ENCODE data around the gene ARVCF.

Gene ARVCF

GRCh38 chr22:20032407-20032991 lies 15.9 kb upstream of the ARVCF start:
- Histone ChIP-seq H3K36me3 (ENCODE audit: control insufficient read depth, insufficient read depth, low read length) (no peaks in the 10 kb centered on the region), H3K79me2 (peaks cover 14% of the 10 kb centered on the region), H2AFZ (no peak overlapping the region), H3K4me1 (peaks cover 5% of the 10 kb centered on the region), H3K9ac (no peak overlapping the region), H3K4me2 (ENCODE audit: low read length) (no peak overlapping the region), H3K4me3 (ENCODE audit: low read depth, low read length) (no peak overlapping the region), H3K27ac (no peak overlapping the region), H3K27me3 (ENCODE audit: control insufficient read depth, insufficient read depth, low read length) (no peaks in the 10 kb centered on the region), H3K9me3 (ENCODE audit: control insufficient read depth, low read length) (no peaks in the 10 kb centered on the region)
- TF ChIP-seq CTCF (IDR thresholded peaks at IDR 0.05): no peak

- peaks cover 5% of the 10 kb centered on the region for H3K4me1 ChIP-seq
- peaks cover 9% of the 10 kb centered on the region for H3K79me2 ChIP-seq
- no peaks in the 10 kb centered on the region for H3K36me3 ChIP-seq (ENCODE audit: control insufficient read depth, insufficient read depth, low read length)
- H3K4me3 ChIP-seq (ENCODE audit: low read depth, low read length): no peak overlapping the region
- no peaks in the 10 kb centered on the region for H3K9me3 ChIP-seq (ENCODE audit: control insufficient read depth, low read length)
- no peak overlapping the region for H3K9ac ChIP-seq
- no peak for TF ChIP-seq CTCF (IDR thresholded peaks at IDR 0.05)
- no peak overlapping the region for H3K27ac ChIP-seq
- H2AFZ ChIP-seq: no peak overlapping the region
- no peak overlapping the region for H3K4me2 ChIP-seq (ENCODE audit: low read length)
- no peaks in the 10 kb centered on the region for H3K27me3 ChIP-seq (ENCODE audit: control insufficient read depth, insufficient read depth, low read length)
Measured at GRCh38 chr22:20031732-20032406, 15.2 kb upstream of the ARVCF start.

GRCh38 chr22:20029550-20030225 lies 13.1 kb upstream of the ARVCF start:
- TF ChIP-seq CTCF (IDR thresholded peaks at IDR 0.05): no peak
- Histone ChIP-seq H3K36me3 (ENCODE audit: control insufficient read depth, insufficient read depth, low read length) (no peaks in the 10 kb centered on the region), H3K4me1 (peaks cover 5% of the 10 kb centered on the region), H3K9me3 (ENCODE audit: control insufficient read depth, low read length) (no peaks in the 10 kb centered on the region), H3K4me2 (ENCODE audit: low read length) (no peak overlapping the region), H2AFZ (no peak overlapping the region), H3K79me2 (peaks cover 3% of the 10 kb centered on the region), H3K27me3 (ENCODE audit: control insufficient read depth, insufficient read depth, low read length) (no peaks in the 10 kb centered on the region), H3K27ac (no peak overlapping the region), H3K9ac (no peak overlapping the region), H3K4me3 (ENCODE audit: low read depth, low read length) (no peak overlapping the region)

- H3K79me2 ChIP-seq: peaks cover 6% of the 10 kb centered on the region
- no peak overlapping the region for H2AFZ ChIP-seq
- H3K27me3 ChIP-seq (ENCODE audit: control insufficient read depth, insufficient read depth, low read length): no peaks in the 10 kb centered on the region
- no peaks in the 10 kb centered on the region for H3K36me3 ChIP-seq (ENCODE audit: control insufficient read depth, insufficient read depth, low read length)
- no peak overlapping the region for H3K4me2 ChIP-seq (ENCODE audit: low read length)
- H3K4me1 ChIP-seq: peaks cover 5% of the 10 kb centered on the region
- no peak overlapping the region for H3K9ac ChIP-seq
- no peak for TF ChIP-seq CTCF (IDR thresholded peaks at IDR 0.05)
- H3K9me3 ChIP-seq (ENCODE audit: control insufficient read depth, low read length): no peaks in the 10 kb centered on the region
- no peak overlapping the region for H3K27ac ChIP-seq
- no peak overlapping the region for H3K4me3 ChIP-seq (ENCODE audit: low read depth, low read length)
Measured at GRCh38 chr22:20028855-20029549, 12.4 kb upstream of the ARVCF start.
